Effector CD8-positive, alpha-beta T cell (primary cell): ENCODE data around the gene SLC38A5.
"Not testable (repeated sequence)": the region's sequence is repeated elsewhere in the genome, so short reads cannot be mapped to it uniquely, and the experiment has no call there.

Experiments used
- DNase-seq: peaks from one replicate; lab custom pipeline; 2025; lab: John Stamatoyannopoulos, UW

SLC38A5 gene

DNA sequence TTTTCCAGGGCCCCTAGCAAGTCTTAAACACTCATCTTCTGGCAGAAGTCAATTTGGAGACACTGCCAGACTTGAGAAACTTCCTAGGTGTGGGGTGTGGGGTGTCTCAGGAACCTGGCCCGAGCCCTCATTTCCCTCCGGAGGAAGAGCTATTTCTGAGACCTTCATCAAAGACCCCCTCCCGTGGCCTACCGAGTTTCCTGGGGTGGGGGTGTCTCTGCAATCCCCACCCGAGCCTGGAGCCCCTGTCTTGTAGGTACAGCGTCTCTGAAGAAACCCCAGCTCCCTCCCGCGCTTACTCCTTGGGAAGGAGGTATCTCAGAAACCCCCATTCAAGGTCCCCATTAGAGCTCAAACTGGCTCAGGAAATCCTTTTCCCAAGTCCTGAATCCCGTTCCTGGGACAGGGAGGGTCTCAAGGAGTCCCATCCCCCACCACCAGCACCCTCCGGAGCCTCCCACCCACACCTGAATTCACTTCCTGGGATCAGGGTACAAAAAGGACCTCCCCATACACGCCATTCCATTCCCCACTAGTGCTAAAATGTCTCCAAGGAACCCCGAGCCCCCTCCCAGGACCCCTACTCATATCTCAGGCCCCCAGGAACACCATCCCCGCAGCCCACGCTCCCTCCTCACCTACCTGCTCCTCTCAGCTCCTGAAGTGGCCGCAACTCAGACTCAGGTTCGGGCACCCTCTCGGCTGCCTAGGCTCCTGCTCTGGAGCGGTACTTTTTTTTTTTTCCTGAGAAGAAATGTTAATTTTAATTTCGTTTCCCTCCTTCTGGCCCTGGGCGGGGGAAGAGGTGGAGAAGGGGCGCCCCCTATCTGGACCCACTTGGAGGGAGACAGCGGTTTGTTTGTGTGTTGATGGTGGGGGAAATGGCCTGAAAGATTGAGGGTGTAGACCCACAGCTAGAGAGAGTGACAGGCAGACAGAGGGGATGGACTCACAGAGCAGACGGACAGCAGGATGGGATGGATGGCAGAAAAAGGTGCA is 1.1 kb downstream of the SLC38A5 start:
- DNase-seq: peak; percentile 2

GRCh38 chrX:48468247-48468671 is 1.8 kb downstream of the SLC38A5 start:
- no peak for DNase-seq

DNA sequence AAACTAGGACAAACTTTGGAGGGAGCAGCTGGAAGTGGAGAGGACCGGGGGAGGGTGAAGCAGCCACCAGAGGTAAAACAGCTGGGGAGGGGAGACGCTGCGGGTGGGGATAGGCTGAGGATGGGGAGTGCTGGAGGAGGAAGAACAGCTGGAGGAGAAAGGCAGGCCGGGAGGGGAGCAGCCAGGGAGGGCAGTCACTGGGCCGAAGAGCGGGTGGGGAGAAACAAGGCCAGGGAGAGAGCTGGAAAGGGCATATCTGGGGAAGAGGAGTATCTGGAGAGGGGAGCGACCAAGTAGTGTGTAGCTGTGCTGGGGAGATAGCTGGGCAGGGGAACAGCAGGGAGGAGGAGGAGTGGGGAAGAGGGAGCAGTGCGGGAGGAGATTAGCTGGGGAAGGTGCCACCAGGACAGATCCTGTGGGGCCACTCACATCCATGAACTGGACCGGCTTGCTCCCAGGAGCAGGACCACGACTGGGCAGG is 2.7 kb downstream of the SLC38A5 start:
- DNase-seq: no peak

DNA sequence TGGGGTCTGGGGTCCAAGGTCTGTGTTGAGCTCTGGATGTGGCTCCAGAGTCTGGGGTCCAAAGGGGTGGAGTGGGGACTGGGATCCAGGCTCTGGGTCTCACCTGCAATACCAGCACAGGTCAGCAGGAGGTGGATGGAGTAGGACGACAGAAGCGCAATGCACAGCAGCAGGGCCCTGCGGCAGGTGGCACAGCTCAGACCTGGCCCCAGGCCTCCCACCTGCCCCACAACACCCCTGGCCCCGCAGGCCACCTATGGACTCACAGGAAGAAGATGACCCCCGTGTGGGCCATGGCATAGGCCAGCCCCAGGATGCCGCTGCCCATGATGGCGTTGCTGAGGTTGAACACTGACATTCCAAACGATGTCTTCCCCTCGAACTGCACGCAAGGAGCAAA is 3.4 kb downstream of the SLC38A5 start:
- DNase-seq: no peak

DNA sequence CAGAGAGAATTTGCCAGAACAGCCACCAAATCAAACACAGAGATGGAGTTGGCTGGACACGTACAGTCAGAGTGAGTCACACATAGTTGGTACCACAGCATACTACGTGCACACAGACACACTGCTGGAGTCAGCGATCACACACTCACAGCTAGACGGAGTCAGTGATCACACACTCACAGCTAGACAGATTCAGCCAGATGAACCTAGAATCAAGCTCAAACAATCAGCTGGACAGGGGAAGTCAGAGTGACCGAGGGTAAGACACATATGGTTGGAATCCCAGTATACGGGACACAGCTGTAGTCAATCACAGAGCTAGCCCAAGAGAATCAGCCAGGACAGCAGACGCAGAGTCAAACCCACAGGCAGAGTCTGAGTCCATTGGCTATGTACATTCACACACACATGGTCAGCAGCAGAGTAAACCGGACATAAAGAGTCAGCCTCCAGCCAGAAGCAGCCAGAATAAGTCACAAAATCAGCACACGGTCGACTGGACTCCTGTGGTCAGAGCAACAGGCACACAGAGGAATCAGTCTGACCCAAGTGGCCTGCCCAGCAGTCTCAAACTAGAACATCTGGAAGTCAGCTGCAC is 4.6 kb downstream of the SLC38A5 start:
- no peak for DNase-seq

GRCh38 chrX:48461830-48462229 is 8.2 kb downstream of the SLC38A5 start:
- no peak for DNase-seq

GRCh38 chrX:48460606-48461005 is 9.5 kb downstream of the SLC38A5 start:
- no peak for DNase-seq

- no peak for DNase-seq
Measured at GRCh38 chrX:48460031-48460430, 10.0 kb downstream of the SLC38A5 start.

DNA sequence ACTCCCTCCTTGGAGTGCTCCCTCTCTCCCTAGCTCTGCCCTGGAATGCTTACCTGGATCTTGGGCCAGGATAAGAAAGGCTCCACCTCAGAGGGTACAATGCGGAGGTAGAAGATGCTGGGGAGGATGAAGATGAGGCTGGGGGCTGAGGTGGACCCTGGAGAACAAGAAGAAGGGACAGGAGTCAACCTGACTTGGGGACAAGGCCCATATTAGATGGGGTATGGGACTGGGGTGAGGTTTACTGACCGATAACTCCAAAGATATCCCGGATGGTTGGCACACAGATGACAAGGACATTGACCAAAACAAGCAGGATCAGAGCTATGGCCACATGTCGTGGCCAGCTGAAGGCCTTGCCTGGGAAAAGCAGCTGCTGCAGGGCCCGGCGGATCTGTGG is 10.6 kb downstream of the SLC38A5 start:
- no peak for DNase-seq

DNA sequence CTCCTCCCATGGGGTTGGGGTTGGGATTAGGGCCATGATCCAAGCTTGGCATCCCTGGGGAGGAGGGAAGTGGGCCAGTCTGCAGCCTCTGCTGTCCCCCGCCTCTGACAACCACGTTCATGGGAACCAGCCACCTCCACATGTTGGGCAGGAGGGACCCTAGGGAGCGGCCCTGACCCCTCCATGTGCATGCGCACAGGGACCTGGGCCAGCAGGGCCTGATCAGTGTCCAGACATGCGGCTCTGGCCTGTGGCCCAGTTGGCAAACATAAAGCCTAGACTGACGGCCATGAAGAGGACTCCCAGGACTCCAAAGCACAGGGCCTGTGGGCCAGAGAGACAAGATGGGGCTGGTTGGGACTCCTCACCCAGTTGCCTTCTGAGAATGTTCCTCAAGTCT is 11.3 kb downstream of the SLC38A5 start:
- DNase-seq: no peak

- DNase-seq: no peak
Measured at GRCh38 chrX:48456628-48457331, 13.3 kb downstream of the SLC38A5 start.

DNA sequence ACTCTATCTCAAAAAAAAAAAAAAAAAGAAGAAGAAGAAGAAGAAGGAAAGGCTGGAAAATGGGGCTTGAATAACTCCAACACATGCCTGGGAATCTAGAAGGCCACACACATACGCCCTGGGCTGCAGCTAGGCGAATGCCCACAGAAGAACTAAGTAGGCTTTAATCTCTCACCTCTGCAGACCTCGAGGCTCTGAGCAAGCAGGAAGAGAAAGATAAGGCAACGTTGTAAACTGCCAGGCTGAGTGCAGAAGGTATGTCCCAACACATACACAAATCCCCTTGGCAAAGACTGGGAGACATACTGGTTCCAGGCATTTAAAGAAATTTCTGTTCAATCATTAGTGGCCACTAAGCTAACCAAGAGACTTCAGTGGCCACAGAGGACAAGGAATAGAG is 18.4 kb downstream of the SLC38A5 start:
- no peak for DNase-seq

- DNase-seq: no peak
Measured at GRCh38 chrX:48450076-48450475, 20.0 kb downstream of the SLC38A5 start.

DNA sequence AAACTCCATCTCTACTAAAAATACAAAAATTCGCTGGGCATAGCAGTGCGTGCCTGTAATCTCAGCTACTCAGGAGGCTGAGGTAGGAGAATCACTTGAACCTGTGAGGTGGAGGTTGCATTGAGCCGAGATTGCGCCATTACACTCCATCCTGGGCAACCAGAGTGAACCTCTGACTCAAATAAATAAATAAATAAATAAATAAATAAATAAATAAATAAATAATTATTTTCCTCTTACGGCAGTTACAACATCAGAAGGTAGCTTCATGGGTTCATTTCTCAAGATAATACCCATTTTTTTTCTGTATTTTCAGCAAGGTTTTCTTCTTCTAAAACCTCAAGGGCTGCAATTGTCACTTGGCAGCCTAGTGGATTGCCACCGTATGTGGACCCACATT is 22.9 kb downstream of the SLC38A5 start:
- not testable (repeated sequence) for DNase-seq

GRCh38 chrX:48433713-48434112 is 36.3 kb downstream of the SLC38A5 start:
- DNase-seq: not testable (repeated sequence)

GRCh38 chrX:48430166-48430565 is 39.9 kb downstream of the SLC38A5 start:
- DNase-seq: not testable (repeated sequence)

GRCh38 chrX:48429606-48430005 is 40.5 kb downstream of the SLC38A5 start:
- DNase-seq: not testable (repeated sequence)

DNA sequence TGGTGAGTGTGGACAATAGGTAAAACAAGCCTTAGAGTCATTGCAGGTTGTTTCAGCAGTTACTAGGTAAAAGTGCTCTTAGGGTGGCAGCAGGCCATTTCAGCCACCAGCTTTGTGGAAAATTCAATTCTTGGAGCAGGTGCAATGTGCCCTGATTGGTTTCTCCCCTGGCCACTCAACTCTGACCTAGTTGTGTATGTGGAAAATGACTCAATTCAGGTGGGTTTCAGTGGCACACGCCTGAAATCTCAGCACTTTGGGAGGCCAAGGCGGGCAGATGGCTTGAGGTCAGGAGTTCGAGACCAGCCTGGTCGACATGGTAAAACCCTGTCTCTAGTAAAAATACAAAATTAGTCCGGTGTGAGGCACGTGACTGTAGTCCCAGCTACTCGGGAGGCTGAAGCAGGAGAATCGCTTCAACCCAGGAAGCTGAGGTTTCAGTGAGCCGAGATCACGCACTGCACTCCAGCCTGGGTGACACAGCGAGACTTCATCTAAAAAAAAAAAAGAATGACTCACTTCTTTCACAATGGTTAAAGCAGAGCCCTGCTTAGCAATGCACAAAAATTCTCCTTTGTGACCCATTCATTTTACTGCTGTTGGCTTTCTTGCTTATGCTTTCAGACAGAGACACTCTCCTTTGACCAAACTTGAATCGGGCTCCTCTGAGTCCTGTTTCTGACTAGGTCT is 42.9 kb downstream of the SLC38A5 start:
- not testable (repeated sequence) for DNase-seq

GRCh38 chrX:48411860-48412259 is 58.2 kb downstream of the SLC38A5 start, which contains the start of gene SSX4B:
Gene SSX4B, minus strand, starts transcription at chrX:48411960. Its CDS starts 588 bp downstream, at chrX:48411372.
- DNase-seq: not testable (repeated sequence)
